ENCODE results near the gene BIRC5.

GRCh38 chr17:78184351-78184750 is 29.7 kb upstream of the BIRC5 start:
- no peak for TF ChIP-seq CTCF (IDR thresholded peaks at IDR 0.05)
- no peak for TF ChIP-seq POLR2A (IDR thresholded peaks at IDR 0.05)
